Forelimb muscle (tissue), 1 donor: ENCODE results near the gene TBX5. TPM values are rescaled to one million over a fixed set of nuclear protein-coding genes. Genes with fewer than 3 reads are reported as not detected.

Experiments
- DNase-seq: peaks from one replicate; pipeline ENCODE4 v3.0.0-alpha.2; 2013; ENCODE audit warnings: low read depth
- polyA plus RNA-seq: library from polyadenylated mRNA; unstranded; fragments of 120-200 nt; gene quantifications from one replicate; pipeline ENCODE4 v1.2.1, GENCODE V29; 2013; ENCODE audit not compliant: insufficient read length

Gene TBX5
- polyA plus RNA-seq, 1 donor = 3.6 TPM

GRCh38 chr12:114406316-114406983, 506 bp upstream of the TBX5 start:
- DNase-seq = no peak

GRCh38 chr12:114404926-114405518, 922 bp downstream of the TBX5 start:
- DNase-seq = no peak

DNA sequence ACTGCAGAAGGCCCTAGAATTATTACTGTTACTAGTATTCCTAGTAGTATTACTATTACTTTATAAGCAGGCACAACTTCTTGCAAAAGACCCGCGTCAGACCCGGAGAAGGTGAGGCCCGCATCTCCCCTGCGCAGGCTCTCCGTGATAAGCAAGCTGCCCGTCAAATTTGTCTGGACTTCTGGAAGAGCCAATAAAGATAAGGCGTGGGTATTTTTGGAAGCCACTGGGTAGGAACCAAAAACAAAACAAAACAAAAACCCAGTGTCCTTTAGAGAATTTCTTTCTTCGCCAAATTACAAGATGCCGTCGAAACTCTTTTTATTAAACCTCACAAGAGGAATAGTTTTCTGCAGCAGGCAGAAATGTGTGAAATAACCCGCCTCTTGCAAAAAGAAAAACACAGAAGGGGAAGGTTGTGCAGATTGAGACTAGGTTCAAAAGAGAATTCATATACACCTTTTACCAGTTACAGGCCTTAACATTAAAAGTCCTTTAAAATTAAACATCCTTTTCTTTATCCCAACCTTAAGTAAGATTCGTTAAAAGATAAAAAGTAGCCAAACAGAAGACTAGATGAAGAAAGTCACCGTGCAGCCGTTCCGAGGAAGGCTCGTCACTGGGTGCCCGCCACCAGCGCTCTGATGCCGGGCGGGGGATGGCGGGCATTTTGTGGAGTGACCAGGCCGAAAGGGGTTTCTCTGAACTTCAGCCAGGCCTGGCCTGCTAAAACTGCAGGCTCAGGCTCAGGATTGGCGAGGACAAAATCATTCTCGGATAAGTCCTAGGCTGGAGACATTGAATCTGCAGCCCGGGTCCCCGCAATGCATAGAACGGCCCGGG, 1.6 kb downstream of the TBX5 start:
- no peak for DNase-seq

DNA sequence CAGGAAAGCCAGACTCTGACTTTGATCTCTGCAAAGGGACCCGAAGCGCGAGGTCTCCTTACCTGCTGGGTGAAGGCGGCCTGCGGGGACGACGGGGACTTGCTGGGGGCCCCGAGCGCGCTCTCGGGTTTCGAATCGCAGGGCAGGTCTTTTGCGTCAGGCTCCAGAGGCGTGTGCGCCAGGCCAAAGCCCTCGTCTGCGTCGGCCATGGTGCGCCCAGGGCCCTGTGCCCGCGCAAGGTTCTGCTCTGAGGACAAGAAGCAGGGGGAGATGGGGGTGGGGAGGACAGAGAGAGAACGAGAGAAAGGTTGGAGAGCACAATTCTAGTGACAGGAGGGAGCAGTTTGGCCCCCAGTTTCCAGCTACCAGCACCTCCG, 2.3 kb downstream of the TBX5 start:
- no peak for DNase-seq

DNA sequence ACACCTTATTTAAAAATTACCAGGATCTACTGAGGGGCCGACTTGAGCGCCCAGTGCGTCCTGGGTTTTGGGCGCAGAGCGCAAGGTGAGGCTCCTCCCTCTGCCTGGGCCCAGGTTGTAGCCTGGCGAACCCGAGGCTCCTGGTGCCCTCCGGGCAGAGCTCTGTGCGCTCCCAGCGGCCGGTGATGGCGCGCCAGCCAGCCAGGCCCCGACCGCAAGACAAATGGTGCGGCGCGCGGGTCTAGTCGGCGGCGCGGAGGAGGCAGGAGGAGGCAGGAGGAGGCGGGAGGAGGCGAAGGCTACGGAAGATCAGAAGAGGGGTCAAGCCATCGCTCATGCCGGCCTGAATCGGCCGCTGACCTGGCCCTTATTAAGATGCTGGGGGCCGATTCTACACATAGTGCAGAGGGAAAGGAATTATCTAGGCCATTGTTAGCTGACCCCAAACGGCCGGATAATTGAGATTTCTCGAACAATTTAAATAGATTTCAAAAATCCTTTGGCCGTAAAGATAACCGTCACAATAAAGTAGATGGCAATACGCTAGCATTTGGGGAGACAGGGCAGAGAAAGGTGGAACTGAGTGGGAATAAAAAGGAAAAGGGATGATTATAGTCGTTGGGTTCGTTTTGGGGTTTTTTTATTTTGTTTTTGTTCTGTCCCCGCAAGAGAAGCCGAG, 2.8 kb downstream of the TBX5 start:
- no peak for DNase-seq

DNA sequence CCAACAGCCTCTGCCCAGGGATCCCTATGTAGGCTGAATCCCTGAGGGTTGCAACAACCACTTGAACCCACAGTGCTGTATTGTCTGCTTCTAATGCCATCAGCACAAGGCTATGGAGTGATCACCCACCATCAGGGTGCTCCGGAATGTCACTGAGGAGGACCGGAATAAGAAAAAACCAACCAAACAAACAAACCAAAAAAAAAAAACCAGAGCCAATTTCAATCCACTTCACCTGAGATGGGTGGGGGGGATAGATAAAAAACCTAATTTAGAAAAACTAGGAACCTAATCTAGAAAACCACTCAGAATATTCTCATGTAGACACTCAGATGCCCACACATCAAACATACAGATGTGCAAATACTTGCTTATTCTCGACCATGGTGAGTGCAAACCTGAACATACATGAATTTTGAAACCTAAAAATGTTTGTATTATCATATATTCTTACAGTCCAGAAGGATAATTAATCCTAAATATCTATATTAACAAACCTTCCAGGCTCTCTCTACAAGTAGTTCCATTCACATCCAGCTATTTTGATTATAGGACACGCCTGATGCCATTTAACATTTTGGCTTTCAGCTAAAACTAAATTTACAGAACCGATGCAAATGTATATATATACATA, 3.7 kb downstream of the TBX5 start:
- DNase-seq = no peak

DNA sequence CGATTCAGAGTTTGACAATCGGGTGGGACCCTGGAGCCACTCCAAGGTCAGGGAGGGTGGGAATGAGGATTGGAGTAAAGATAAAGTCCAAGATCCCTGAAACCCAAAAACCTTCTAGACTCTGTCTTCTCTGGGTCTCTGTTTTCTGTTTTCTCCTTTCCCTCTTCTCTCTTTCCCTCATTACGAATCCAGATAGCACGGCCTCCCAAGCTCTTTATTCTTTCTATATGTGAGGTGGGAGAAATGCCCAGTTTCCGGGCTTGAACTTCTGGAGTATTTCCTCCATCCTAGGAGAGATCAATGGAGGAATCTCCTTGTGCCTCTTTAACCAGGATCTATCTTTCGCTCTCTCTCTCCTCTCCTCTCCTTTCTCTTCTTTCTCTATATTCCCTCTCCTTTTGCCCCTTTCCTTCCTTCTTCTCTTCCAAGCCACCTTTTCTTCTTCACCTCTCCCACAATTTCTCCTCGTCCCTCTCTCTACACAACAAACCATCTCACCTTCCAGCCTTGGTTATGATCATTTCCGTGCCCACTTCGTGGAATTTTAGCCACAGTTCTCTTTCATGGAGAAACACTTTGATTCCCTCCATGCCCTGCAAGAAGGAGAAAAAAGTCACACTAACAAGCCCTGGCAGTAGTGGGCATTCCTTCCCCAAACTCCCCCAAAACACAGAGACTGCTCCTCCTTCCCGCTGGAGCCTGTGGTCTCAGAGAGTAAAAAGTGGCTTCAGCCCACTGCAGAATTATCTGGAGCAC, 4.4 kb downstream of the TBX5 start:
- DNase-seq = no peak

DNA sequence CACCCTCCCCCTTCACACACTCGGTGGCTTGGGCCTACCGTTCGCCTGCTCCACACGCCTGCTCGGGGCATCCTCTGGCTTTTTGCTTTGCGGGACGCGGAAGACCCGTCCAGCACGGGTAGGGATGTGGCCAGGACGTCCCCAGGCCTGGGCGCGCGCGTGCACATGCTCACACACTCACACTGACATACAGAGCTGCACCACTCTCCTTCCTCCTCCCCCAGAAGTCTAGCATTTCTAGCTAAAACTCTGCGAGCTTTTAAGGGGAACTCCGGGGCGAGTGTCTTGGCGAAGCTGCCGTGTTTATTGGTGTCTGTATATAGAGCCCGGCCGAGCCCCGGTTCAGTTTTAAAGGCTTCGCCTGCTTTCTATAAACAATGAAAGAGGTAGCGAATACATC, 5.0 kb downstream of the TBX5 start:
- peak; percentile 77 for DNase-seq

DNA sequence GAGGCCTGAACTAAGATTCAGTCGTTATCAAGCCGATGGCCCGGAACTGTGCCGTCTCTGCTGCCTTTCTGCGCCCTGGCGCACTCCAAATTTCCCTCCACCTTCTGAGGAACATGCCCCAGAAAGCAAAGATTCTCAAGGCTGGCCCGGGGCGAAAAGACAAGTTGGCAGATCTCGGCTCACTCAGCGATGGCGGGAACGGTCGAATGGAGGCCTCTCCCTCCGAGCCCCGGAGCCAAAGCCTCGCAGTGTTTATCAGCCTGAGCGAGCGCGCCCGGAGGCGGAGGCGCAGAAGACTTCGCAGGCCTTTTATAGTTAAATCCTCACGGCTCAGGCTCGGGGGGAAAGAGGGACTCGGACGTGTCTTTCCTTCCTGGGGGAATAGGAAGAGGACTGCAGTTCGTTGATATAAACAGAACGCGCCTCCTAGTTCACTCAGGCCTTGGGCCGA, 5.6 kb downstream of the TBX5 start:
- no peak for DNase-seq

DNA sequence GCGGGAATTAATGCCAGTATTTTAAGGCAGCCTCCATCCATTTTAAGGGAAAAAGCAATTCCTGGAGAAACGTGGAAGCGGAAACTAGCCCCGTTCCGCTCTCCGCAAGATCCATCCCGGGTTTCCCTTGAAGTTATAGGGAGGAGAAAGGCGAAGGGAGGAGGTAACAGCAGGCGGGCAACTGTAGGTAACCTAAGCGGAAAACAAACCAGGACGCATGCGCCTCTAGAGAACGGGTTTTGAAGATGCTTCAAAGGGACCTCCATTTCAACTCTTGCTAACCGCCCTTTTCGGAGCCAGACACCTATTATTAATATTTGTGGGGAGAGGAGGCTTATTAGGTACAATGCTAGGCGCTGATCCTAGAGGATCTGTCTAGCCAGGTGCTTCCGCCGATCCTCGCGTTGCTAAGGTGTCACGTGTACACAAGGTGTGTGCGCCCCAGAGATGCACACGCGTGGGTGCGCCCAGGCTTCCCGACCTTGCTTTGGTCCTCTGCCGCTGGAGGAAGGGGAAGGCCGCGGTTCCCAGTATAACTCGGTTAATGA, 6.2 kb downstream of the TBX5 start:
- no peak for DNase-seq

- no peak for DNase-seq
Observed at GRCh38 chr12:114397978-114398881, 7.7 kb downstream of the TBX5 start.

DNA sequence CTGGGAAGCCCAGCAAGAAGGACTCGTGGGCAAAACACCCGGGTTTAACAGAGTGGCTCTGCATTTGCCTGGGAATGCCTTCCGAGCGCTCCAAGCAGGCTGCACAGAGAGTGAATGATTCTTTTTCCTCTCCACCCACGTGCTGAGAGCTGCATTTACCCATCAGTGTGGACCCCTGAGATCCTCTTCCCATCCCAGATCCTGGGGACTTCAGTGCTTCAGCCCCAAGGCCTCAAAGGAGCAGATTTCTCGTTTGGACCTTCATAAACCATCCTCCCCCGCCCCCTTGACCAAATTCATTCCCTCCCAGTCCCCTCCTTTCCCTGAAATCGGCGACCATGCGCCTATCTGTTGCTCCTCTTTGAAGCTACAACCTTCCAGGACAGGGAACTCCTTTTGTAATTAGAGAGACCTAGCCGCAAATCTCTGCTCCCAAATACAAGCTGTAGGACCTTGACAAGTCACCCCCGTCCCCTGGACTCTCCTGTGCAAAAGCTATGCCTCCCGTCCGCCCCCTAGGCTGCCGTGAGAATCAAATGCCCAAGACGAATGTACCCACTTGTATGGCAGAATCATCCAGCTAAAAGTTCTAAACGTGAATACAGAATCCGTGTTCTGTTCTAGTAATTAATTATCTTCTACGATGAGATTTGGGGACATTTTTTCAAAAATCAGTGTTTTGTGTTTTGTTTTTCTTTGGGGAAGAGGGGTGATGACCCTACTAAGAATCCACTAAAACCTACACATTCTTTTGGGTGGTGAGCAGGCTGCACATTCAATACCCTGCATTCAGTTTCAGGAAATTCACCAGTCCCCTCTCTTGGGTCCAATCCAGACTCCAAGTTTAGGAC, 8.8 kb downstream of the TBX5 start:
- no peak for DNase-seq

DNA sequence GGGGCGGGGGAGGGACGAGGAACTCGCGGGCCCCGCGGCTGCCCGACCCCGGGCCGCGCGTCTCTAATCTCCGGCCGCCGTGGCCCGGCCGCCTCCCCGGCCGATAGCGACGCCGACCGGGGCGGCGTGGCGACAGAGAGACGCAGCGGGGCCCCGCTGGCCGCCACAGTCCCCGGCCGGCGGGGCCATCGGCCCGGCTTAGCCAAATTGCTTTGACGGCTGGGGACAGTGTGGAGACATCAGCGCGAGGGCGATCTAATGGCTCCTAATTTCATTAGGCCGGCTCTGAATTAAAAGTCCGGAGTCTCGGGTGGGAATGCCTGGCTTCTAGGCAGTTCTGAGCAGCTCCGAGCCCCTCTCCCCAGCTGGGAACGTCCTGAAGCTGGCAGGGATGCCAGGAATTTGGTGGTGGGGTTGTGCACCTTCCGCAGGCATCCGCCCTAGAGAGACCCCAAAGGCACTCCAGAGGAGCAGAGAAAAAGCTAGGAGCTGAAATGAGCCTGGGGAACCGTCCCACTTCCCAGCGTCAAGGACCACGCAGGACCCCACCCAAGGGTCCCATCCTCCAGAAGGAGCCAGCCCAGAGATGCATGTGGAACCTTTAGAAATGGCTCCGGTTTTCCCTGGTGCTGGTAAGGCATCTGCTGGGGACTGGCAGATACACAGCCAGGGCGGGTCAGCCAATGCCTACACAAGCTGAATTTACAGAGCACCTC, 9.6 kb downstream of the TBX5 start:
- DNase-seq = no peak

DNA sequence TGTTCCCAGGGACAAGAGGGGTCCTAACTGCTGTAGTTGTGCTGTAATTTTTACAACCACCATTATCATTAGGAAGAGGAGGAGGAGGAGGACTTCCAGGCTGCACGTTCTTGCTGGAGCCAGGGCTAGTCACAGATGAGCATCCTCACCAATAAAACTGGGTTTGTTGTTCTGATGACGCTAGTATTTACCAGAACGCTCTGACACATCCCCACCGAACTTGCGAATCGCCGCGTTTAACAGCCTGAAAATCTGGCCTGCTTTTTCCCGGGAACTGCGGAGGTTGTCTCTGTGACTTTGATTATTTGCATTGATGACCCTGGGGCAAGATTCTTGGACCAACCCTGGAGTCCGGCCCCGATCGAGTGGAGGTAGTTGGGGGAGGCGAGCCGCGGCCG, 10.2 kb downstream of the TBX5 start:
- no peak for DNase-seq

DNA sequence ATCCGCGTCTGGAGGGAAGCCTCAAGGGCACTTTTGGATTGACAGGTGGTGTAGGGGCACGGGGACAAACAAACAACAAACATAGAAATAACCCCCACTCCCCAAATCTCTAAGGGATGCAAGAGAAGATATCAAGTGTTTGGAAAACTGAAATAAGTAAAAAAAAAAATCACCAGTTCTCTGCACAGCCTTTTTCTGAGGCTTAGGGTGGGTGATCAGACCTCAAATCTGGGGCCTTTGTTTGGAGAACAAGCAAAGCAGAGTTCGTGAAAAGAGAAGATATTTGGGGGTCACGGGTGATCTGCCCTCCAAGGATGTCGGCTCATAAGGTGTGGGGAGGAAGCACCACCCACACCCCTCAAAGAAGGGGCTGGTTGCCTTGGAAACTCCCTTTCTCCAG, 10.7 kb downstream of the TBX5 start:
- DNase-seq = no peak

DNA sequence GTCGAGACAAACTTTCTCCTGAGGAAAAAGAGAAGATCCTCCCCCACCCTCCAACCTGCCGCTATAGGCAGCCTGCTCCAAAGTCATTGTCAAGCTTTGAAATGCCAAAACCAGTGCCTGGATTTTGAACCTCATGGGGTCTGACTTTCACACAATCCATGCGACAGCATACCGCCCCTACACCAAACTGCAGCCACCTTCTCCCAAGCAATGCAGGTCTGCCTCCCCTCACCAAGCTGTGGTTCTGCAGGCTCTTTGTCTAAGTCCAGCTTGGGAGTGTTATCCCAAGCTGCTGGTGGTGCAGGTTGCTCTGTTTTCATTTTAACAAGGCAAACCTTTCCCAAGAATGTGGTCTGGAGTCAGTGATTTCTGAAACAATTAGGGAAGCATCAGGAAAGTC, 12.4 kb downstream of the TBX5 start:
- no peak for DNase-seq

DNA sequence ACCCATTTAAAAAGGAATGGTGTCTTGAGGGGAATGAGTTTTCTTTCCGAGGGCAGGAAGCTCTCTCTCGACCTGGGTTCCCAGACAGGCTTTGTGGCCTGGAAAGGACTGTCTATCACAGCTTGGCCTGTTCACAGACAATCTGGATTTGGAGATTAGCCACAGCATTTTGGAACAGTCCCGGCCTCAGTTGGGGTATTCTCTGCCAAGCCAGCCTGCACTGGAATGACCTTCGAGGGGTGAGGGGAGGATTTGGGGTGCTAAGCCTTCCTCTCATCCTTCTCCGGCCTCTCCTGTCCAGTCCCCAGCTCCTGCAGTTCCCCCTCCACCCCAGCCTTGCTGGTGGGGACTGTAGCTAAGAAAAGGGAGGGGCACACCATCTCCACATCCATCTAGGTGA, 13.0 kb downstream of the TBX5 start:
- DNase-seq = no peak

DNA sequence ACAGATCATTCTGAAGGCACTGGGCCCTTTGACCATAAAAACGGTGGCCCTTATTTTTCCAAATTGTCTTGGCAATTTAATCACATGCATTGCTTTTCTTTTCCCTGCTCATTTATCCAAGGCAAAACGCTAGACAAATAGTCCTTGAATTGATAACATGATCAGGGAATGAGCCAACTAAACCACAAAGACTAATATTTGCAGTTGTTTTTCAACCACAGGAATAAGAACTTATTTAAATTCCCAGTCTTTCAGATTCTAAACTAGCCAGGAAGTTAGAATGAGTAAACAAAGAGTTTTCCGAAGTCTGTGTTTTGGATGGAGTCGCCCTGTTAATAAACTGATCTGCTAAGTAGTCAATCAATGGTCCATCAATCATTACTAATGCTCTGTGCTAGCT, 14.9 kb downstream of the TBX5 start:
- DNase-seq = no peak
